Chondrocyte (in vitro differentiated cells): ENCODE results near the gene LHX5. TPM values are rescaled to one million over a fixed set of nuclear protein-coding genes. Genes with fewer than 3 reads are reported as not detected.

Experiments
- DNase-seq: peaks from one replicate; pipeline ENCODE4 v3.0.0; 2021; ENCODE audit warnings: mixed read lengths, low spot score
- H3K27ac Mint-ChIP-seq: one replicate; pipeline ENCODE4 v1.8.0; 2021; ENCODE audit warnings: mild to moderate bottlenecking, moderate library complexity, mixed read lengths; ENCODE audit not compliant: unreplicated experiment
- H3K27me3 Mint-ChIP-seq: 2 replicates; pipeline ENCODE4 v1.8.0; 2021; ENCODE audit warnings: low read depth, mixed read lengths
- H3K36me3 Mint-ChIP-seq: 2 replicates; pipeline ENCODE4 v1.8.0; 2021; ENCODE audit warnings: low read depth, mixed read lengths
- H3K4me1 Mint-ChIP-seq: 2 replicates; pipeline ENCODE4 v1.8.0; 2021; ENCODE audit warnings: low read depth, mild to moderate bottlenecking, mixed read lengths
- H3K4me3 Mint-ChIP-seq: one replicate; pipeline ENCODE4 v1.8.0; 2021; ENCODE audit warnings: mild to moderate bottlenecking, moderate library complexity, mixed read lengths; ENCODE audit not compliant: unreplicated experiment
- H3K9me3 Mint-ChIP-seq: 2 replicates; pipeline ENCODE4 v1.8.0; 2021; ENCODE audit warnings: low read depth, mixed read lengths
- long read RNA-seq: library from polyadenylated mRNA; stranded (forward); transcript quantifications from one replicate; pipeline ENCODE4 v2.0.0, GENCODE V29; 2021
- total RNA-seq: library from RNA; stranded (reverse); gene quantifications from 3 replicates; pipeline ENCODE4 v1.2.1, GENCODE V29; 2021
- TF ChIP-seq, protein P1 (sequence below): fragments of 200-600 bp; sonication (generic); IDR thresholded peaks from 2 replicates; pipeline ENCODE4 v1.5.0; 2021; ENCODE audit warnings: antibody characterized with exemption, mild to moderate bottlenecking, moderate library complexity

LHX5 gene
- not detected in 3 replicates for total RNA-seq
- long read RNA-seq, result 0 reads

- H3K9me3 Mint-ChIP-seq, result no peaks in the 10 kb centered on the region
- DNase-seq, result no peak
- H3K27ac Mint-ChIP-seq, result no peak within 1 kb of the TSS
- no peaks in the 10 kb centered on the region for H3K36me3 Mint-ChIP-seq
- H3K4me3 Mint-ChIP-seq, result no peak within 1 kb of the TSS
- H3K27me3 Mint-ChIP-seq, result peaks cover 75% of the 10 kb centered on the region
- TF ChIP-seq, protein P1, sequence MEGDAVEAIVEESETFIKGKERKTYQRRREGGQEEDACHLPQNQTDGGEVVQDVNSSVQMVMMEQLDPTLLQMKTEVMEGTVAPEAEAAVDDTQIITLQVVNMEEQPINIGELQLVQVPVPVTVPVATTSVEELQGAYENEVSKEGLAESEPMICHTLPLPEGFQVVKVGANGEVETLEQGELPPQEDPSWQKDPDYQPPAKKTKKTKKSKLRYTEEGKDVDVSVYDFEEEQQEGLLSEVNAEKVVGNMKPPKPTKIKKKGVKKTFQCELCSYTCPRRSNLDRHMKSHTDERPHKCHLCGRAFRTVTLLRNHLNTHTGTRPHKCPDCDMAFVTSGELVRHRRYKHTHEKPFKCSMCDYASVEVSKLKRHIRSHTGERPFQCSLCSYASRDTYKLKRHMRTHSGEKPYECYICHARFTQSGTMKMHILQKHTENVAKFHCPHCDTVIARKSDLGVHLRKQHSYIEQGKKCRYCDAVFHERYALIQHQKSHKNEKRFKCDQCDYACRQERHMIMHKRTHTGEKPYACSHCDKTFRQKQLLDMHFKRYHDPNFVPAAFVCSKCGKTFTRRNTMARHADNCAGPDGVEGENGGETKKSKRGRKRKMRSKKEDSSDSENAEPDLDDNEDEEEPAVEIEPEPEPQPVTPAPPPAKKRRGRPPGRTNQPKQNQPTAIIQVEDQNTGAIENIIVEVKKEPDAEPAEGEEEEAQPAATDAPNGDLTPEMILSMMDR, result no peak
- peaks cover 21% of the 10 kb centered on the region for H3K4me1 Mint-ChIP-seq
Observed at GRCh38 chr12:113471619-113472171, at the start of gene LHX5. Gene LHX5 (minus strand): TSS chr12:113471871. CDS start chr12:113471498, 373 bp downstream.

DNA sequence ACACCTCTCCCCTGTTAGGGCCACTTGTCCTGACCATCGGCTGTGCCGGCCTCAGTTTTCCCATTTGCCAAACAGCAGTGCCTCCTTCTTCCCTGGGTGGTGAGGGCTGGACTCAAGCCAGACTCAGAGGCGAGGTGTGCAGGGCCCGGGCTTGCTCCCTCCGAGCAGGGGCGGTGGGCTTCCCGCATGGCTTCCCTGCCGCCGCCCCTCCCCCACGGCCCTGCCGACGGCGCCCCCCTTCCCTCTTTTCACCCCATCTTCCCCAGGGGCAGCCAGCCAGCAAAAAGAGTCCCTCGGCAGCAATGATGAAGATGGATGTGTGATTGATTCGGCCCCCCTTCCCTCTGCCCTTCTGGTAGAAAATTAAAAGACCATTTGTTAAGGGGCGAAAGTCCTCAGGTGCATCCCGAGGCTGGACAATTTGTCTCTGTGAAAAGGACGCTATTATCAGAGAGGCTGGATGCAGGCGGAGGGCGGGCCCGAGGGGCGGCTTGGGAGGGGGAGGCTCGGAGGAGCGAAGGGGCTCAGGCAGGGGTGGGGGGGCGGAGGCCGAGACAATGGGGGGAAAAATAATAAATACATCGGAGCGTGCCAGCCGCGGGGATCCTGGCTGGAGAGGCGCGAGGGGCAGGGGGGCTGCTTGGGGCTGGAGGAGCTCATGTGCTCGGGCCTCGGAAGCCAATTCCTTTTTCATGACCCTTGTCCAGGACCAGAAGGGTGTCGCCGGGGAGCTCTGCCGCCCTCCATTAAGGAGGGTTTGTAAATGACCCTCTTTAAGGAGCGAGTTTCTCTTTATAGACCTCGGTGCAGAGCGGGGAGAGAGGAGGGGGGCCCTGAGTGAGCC lies 48.0 kb upstream of the LHX5 start:
- peaks cover 60% of the 10 kb centered on the region for H3K27me3 Mint-ChIP-seq
- H3K27ac Mint-ChIP-seq, result no peak overlapping the region
- TF ChIP-seq, protein P1, result no peak
- H3K4me3 Mint-ChIP-seq, result no peak overlapping the region
- no peaks in the 10 kb centered on the region for H3K4me1 Mint-ChIP-seq
- H3K9me3 Mint-ChIP-seq, result peaks cover 6% of the 10 kb centered on the region
- no peak for DNase-seq
- no peaks in the 10 kb centered on the region for H3K36me3 Mint-ChIP-seq

DNA sequence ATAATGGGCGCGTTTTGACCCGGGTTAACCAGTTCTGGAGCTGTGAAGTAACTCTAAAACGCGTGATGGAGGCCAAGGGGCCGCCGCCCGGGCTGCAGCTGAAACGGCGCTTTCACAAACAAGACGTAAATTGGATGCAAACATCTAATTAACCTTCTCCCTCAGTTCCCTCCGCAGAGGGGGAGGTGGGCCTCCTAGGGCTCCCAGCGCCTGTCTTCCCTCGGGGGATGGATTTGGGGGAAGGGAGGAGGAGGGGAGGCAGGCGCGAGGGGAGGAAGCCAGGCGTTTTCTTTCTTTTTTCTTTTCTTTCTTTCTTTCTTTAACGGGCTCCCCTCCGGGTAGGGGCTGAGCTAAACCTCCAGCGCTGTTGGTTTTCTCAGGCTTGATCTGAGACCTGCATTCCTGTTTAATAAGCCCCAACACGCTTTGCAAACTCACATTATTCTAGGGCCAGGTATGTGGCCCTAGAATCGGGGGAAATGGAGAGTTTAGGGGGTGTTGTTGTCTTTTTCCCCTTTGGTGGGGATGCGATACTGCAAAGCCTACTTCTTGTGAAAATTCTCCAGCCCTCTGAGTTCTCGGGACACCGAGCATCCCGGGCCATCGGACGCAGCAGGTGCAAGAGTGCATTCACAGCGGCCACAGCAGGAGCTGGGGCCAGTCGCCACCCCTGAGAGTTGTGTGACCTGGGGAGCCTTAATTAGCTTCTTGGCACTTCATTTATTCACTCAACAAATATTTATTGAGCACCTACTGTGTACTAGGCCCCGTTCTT lies 43.6 kb upstream of the LHX5 start:
- Mint-ChIP-seq H3K36me3 (no peaks in the 10 kb centered on the region), H3K27ac (no peak overlapping the region), H3K4me1 (no peaks in the 10 kb centered on the region), H3K27me3 (peaks cover 64% of the 10 kb centered on the region), H3K4me3 (no peak overlapping the region), H3K9me3 (peaks cover 6% of the 10 kb centered on the region)
- DNase-seq, result no peak
- TF ChIP-seq, protein P1, result no peak

DNA sequence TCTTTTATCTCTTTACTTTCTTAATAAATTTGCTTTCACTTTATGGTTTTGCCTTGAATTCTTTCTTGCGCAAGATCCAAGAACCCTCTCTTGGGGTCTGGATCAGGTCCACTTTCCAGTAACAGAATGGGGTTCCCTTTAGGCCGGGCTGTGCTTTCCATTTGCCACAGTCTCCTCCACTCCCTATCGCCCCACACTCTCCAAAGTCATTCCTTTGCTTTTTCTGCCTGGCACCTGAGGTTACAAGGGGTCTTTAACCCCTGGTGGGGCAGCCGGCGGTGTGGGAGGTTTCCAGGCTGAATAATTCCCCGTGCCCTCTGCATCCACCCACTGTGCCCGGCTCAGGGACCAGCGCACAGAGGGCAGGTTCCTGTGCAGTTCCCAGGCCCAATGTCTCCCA lies 42.9 kb upstream of the LHX5 start:
- no peak overlapping the region for H3K4me3 Mint-ChIP-seq
- DNase-seq, result no peak
- H3K9me3 Mint-ChIP-seq, result peaks cover 6% of the 10 kb centered on the region
- H3K36me3 Mint-ChIP-seq, result no peaks in the 10 kb centered on the region
- TF ChIP-seq, protein P1, result no peak
- no peaks in the 10 kb centered on the region for H3K4me1 Mint-ChIP-seq
- peaks cover 71% of the 10 kb centered on the region for H3K27me3 Mint-ChIP-seq
- no peak overlapping the region for H3K27ac Mint-ChIP-seq

GRCh38 chr12:113512568-113512967 lies 40.9 kb upstream of the LHX5 start:
- DNase-seq, result no peak
- Mint-ChIP-seq H3K4me1 (no peaks in the 10 kb centered on the region), H3K27ac (no peak overlapping the region), H3K4me3 (no peak overlapping the region), H3K27me3 (peaks cover 67% of the 10 kb centered on the region), H3K9me3 (peaks cover 5% of the 10 kb centered on the region), H3K36me3 (no peaks in the 10 kb centered on the region)
- TF ChIP-seq, protein P1, result no peak
